HepG2 (cell line): ENCODE measurements around the gene DCDC2. TPM values are rescaled to one million over a fixed set of nuclear protein-coding genes. Genes with fewer than 3 reads are reported as not detected.
A peak's percentile ranks its signal among the peaks of the same experiment; 100 is the strongest.

Experiments
- ATAC-seq: fragments of 200-7000 bp; cut with Tn5 transposase; 3 replicates; pipeline ENCODE4 v1.9.1; 2020; ENCODE audit warnings: mild to moderate bottlenecking, moderate library complexity
- BruUV-seq: library from RNA; stranded (reverse); fragments of 400-500 nt; replicated peaks from 2 replicates; lab custom pipeline; 2021; lab: Mats Ljungman, UMichigan
- CTCF ChIA-PET: fragments of 300-600 bp; formaldehyde crosslinking; extraction: SDS; loops from one replicate; lab custom pipeline; 2021; ENCODE audit warnings: low total read pairs, inconsistent platforms, low intra/inter-chr PET ratio; lab: Yijun Ruan, JAX
- POLR2A ChIA-PET: fragments of 350-600 bp; sonication (Branson Sonifier 250); formaldehyde crosslinking; loops from one replicate; lab custom pipeline; 2020; ENCODE audit warnings: antibody characterized with exemption, inconsistent platforms; lab: Yijun Ruan, JAX
- DNase-seq: peaks from one replicate; pipeline ENCODE4 v3.0.0-alpha.2; 2015; ENCODE audit warnings: low spot score
- FAIRE-seq: peaks from 3 replicates; lab custom pipeline; 2011; peaks lifted over from hg19 to GRCh38; lab: Jason Lieb, UNC
- H2AFZ ChIP-seq: one replicate; pipeline ENCODE4 v1.6.1; 2011; ENCODE audit warnings: low read length, inconsistent platforms
- H3K27ac ChIP-seq: fragments of 300-600 bp; 3 replicates; pipeline ENCODE4 v1.8.0; 2011; ENCODE audit warnings: mixed run types, mild to moderate bottlenecking, mixed read lengths, low read length, inconsistent platforms; ENCODE audit not compliant: insufficient read depth; ENCODE audit errors: extremely low read length
- H3K27me3 ChIP-seq, 2 experiments: fragments of 200-600 bp in 1 of 2; 2 replicates in 1 of 2; 3 replicates in 1 of 2; pipeline versions ENCODE4 v1.6.0 to v1.8.0; 2011; ENCODE audit warnings: low read length in 2 of 2, mild to moderate bottlenecking in 2 of 2, moderate library complexity in 2 of 2, inconsistent platforms in 1 of 2; ENCODE audit not compliant: insufficient read depth in 2 of 2, control insufficient read depth in 1 of 2
- H3K36me3 ChIP-seq, 2 experiments: fragments of 200-600 bp in 1 of 2; replicated peaks in 1 of 2; 2 replicates in 1 of 2; 3 replicates in 1 of 2; pipeline versions ENCODE4 v1.5.1 to v1.8.0; 2011; ENCODE audit warnings: low read length in 2 of 2, inconsistent platforms in 1 of 2; ENCODE audit not compliant: insufficient read depth in 2 of 2, control insufficient read depth in 1 of 2
- H3K4me1 ChIP-seq: 2 replicates; pipeline ENCODE4 v1.5.1; 2012; ENCODE audit warnings: low read length, inconsistent platforms; ENCODE audit not compliant: insufficient read depth
- H3K4me2 ChIP-seq: 2 replicates; pipeline ENCODE4 v1.6.0; 2011; ENCODE audit warnings: low read depth, low read length, inconsistent platforms
- H3K4me3 ChIP-seq, 3 experiments: fragments of 200-600 bp in 1 of 3; sonication (generic), shearing (Covaris generic) in 1 of 3; replicated peaks in 1 of 3; 2 replicates each; pipeline ENCODE4 v1.5.1; 2011 to 2016; ENCODE audit warnings: low read length in 3 of 3, inconsistent platforms in 2 of 3, low read depth in 2 of 3, mild to moderate bottlenecking in 2 of 3, control low read depth in 1 of 3, mixed read lengths in 1 of 3; ENCODE audit not compliant: insufficient read depth in 1 of 3
- H3K79me2 ChIP-seq: one replicate; pipeline ENCODE4 v1.6.1; 2011; ENCODE audit warnings: low read length, inconsistent platforms; ENCODE audit not compliant: insufficient read depth
- H3K9ac ChIP-seq: 2 replicates; pipeline ENCODE4 v1.6.0; 2011; ENCODE audit warnings: mild to moderate bottlenecking, low read depth, low read length, inconsistent platforms; ENCODE audit not compliant: insufficient read depth
- H3K9me3 ChIP-seq: 2 replicates; pipeline ENCODE4 v1.5.1; 2012; ENCODE audit warnings: mild to moderate bottlenecking, low read length
- H4K20me1 ChIP-seq: 2 replicates; pipeline ENCODE4 v1.6.0; 2011; ENCODE audit warnings: inconsistent platforms, mild to moderate bottlenecking, low read length, moderate library complexity; ENCODE audit not compliant: insufficient read depth
- FOXA3 ChIP-seq: IDR thresholded peaks from 2 replicates; pipeline ENCODE4 v1.6.1; 2016; ENCODE audit warnings: missing genetic modification reagents, missing compliant biosample characterization
- KLF16 ChIP-seq, 2 experiments: sonication (generic) in 1 of 2; formaldehyde crosslinking in 1 of 2; IDR thresholded peaks; 2 replicates each; pipeline versions ENCODE4 v1.6.1 to v1.8.0; 2016 to 2023; ENCODE audit warnings: missing genetic modification reagents in 2 of 2, missing compliant biosample characterization in 1 of 2
- MZF1 ChIP-seq: sonication (generic); formaldehyde crosslinking; IDR thresholded peaks from 2 replicates; pipeline ENCODE4 v1.8.1; 2023; ENCODE audit warnings: mild to moderate bottlenecking, missing genetic modification reagents, borderline replicate concordance
- PHF8 ChIP-seq: sonication (generic); formaldehyde crosslinking; IDR thresholded peaks from 2 replicates; pipeline ENCODE4 v1.5.0; 2020; ENCODE audit warnings: missing genetic modification reagents
- SOX13 ChIP-seq, 3 experiments: fragments of 450-650 bp in 1 of 3; sonication (generic) in 1 of 3; formaldehyde crosslinking in 1 of 3; IDR thresholded peaks in 2 of 3; conservative IDR thresholded peaks in 1 of 3; 2 replicates each; pipeline versions ENCODE4 v1.5.0 to v1.6.1; 2016 to 2020; ENCODE audit warnings: antibody characterized with exemption in 1 of 3, mild to moderate bottlenecking in 1 of 3, missing compliant biosample characterization in 1 of 3, missing genetic modification reagents in 1 of 3, moderate library complexity in 1 of 3
- SOX5 ChIP-seq: IDR thresholded peaks from 2 replicates; pipeline ENCODE4 v1.6.1; 2016; ENCODE audit warnings: borderline replicate concordance
- SP140L ChIP-seq: sonication (generic); formaldehyde crosslinking; IDR thresholded peaks from 2 replicates; pipeline ENCODE4 v1.4.0; 2020; ENCODE audit warnings: missing genetic modification reagents, borderline replicate concordance
- ZBTB25 ChIP-seq: IDR thresholded peaks from 2 replicates; pipeline ENCODE4 v1.6.1; 2018; ENCODE audit warnings: missing genetic modification reagents
- ZC3H4 ChIP-seq: sonication (generic); formaldehyde crosslinking; IDR thresholded peaks from 2 replicates; pipeline ENCODE4 v1.4.0; 2020; ENCODE audit warnings: missing genetic modification reagents, borderline replicate concordance
- ZFP36L2 ChIP-seq: sonication (generic); formaldehyde crosslinking; IDR thresholded peaks from 2 replicates; pipeline ENCODE4 v1.4.0; 2020; ENCODE audit warnings: missing genetic modification reagents
- ZNF280D ChIP-seq: sonication (generic); formaldehyde crosslinking; IDR thresholded peaks from 2 replicates; pipeline ENCODE4 v1.5.1; 2020; ENCODE audit warnings: mild to moderate bottlenecking, missing genetic modification reagents
- ZSCAN9 ChIP-seq: IDR thresholded peaks from 2 replicates; pipeline ENCODE4 v1.6.1; 2016; ENCODE audit warnings: borderline replicate concordance
- in situ Hi-C: cut with HindIII; loops from 2 replicates; pipeline ENCODE4 v1.10.0; 2017; ENCODE audit warnings: low pct_unique_long_range_greater_than_20kb; ENCODE audit not compliant: extremely low pct_ligation_motif_present
- intact Hi-C: fragments of 100-400 bp; cut with micrococcal nuclease; formaldehyde crosslinking; loops from one replicate; pipeline ENCODE4 v1.10.0; 2022; ENCODE audit not compliant: unreplicated experiment
- polyA plus RNA-seq, 8 experiments: library from polyadenylated mRNA; depleted of rRNA in 3 of 8; stranded (reverse) in 7 of 8; unstranded in 1 of 8; fragments of >200 nt; fragmentation: Illumina TruSeq in 4 of 8; extraction: Trizol in 4 of 8; gene quantifications; 2 replicates each; pipeline versions ENCODE4 v1.2.1 to v1.2.3, GENCODE V29; 2011 to 2016; ENCODE audit warnings: low read depth in 4 of 8, missing spikeins in 1 of 8, mixed read lengths in 1 of 8; ENCODE audit not compliant: insufficient read depth in 1 of 8
- total RNA-seq, 5 experiments: library from RNA; depleted of rRNA; stranded (reverse); fragments of >200 nt; fragmentation: Illumina TruSeq; extraction: Trizol; gene quantifications; 2 replicates each; pipeline ENCODE4 v1.2.3, GENCODE V29; 2016; ENCODE audit warnings: low read depth in 1 of 5
- TF ChIP-seq, protein P1 (sequence below): sonication (generic); formaldehyde crosslinking; IDR thresholded peaks from 2 replicates; pipeline ENCODE4 v1.4.0; 2020; ENCODE audit warnings: missing genetic modification reagents
- TF ChIP-seq, protein P2 (sequence below): sonication (generic); formaldehyde crosslinking; IDR thresholded peaks from 2 replicates; pipeline ENCODE4 v1.4.0; 2020; ENCODE audit warnings: low read depth, missing genetic modification reagents

Gene DCDC2
- total and polyA plus RNA-seq, 2 of the 13 experiments (the other 11 are each of a cell fraction or from before 2014, with no cell fraction given): 9.0 to 36.2 TPM

DNA sequence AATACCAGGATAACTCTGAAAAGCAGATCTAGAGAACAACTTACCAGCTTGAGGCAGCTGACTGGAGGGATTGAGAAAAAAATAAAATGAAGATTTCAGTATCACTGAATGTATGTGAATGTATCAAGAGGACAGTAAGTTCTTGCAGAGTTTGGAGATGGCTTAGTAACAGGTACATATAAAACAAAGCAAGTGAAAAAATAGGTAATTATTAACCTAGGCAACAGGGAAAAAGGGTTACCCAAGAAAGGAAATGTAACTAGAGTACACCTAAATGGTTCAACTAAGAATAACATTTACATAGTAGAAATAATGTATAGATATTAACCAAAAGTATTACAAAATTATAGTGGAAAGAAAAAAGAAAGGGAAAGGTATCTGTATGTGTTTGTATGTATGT lies 164.5 kb downstream of the DCDC2 start:
- CTCF ChIA-PET: no interaction called here
- TF ChIP-seq, protein P1, sequence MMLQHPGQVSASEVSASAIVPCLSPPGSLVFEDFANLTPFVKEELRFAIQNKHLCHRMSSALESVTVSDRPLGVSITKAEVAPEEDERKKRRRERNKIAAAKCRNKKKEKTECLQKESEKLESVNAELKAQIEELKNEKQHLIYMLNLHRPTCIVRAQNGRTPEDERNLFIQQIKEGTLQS (CRISPR knock-in tag): no peak
- 0 out of 2 replicates have a peak, but pooled peaks have one; percentile 45 for TF ChIP-seq ZSCAN9 (CRISPR knock-in tag)
- peak; percentile 23; the same call in 1 of the 2 replicates for TF ChIP-seq SOX5 (CRISPR knock-in tag)
- no peak for TF ChIP-seq MZF1 (CRISPR knock-in tag)
- TF ChIP-seq ZC3H4 (CRISPR knock-in tag): no peak
- no peak for TF ChIP-seq ZFP36L2 (CRISPR knock-in tag)
- no peak for TF ChIP-seq SOX13 (IDR thresholded peaks at IDR 0.05)
- 0 out of 4 replicates have a peak, but pooled peaks of 1 of the 2 experiments have one; percentile 20 for TF ChIP-seq SOX13 (CRISPR knock-in tag; conservative IDR thresholded peaks at IDR 0.05 in 1 of 2, IDR thresholded peaks at IDR 0.05 in 1 of 2)
- TF ChIP-seq SP140L (CRISPR knock-in tag): no peak
- TF ChIP-seq PHF8 (CRISPR knock-in tag): no peak
- TF ChIP-seq KLF16 (CRISPR knock-in tag; IDR thresholded peaks at IDR 0.05): no peak
- TF ChIP-seq FOXA3: no peak
- TF ChIP-seq ZBTB25 (CRISPR knock-in tag): no peak
- TF ChIP-seq, protein P2, sequence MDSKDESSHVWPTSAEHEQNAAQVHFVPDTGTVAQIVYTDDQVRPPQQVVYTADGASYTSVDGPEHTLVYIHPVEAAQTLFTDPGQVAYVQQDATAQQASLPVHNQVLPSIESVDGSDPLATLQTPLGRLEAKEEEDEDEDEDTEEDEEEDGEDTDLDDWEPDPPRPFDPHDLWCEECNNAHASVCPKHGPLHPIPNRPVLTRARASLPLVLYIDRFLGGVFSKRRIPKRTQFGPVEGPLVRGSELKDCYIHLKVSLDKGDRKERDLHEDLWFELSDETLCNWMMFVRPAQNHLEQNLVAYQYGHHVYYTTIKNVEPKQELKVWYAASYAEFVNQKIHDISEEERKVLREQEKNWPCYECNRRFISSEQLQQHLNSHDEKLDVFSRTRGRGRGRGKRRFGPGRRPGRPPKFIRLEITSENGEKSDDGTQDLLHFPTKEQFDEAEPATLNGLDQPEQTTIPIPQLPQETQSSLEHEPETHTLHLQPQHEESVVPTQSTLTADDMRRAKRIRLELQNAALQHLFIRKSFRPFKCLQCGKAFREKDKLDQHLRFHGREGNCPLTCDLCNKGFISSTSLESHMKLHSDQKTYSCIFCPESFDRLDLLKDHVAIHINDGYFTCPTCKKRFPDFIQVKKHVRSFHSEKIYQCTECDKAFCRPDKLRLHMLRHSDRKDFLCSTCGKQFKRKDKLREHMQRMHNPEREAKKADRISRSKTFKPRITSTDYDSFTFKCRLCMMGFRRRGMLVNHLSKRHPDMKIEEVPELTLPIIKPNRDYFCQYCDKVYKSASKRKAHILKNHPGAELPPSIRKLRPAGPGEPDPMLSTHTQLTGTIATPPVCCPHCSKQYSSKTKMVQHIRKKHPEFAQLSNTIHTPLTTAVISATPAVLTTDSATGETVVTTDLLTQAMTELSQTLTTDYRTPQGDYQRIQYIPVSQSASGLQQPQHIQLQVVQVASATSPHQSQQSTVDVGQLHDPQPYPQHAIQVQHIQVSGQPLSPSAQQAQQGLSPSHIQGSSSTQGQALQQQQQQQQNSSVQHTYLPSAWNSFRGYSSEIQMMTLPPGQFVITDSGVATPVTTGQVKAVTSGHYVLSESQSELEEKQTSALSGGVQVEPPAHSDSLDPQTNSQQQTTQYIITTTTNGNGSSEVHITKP (CRISPR knock-in tag): no peak
- no peak for TF ChIP-seq ZNF280D (CRISPR knock-in tag)

More for the DNA sequence above, 164.5 kb downstream of the DCDC2 start:
- DNase-seq: peak; percentile 53
- H3K4me2 ChIP-seq: peak overlapping the region; percentile 13; the same call in 1 of the 2 replicates
- H3K27me3 ChIP-seq: no peaks in the 10 kb centered on the region
- peaks cover 4% of the 10 kb centered on the region; the same call in 1 of the 2 replicates for H4K20me1 ChIP-seq
- H3K4me1 ChIP-seq: peaks cover 56% of the 10 kb centered on the region
- ATAC-seq: peak; percentile 38
- H3K9me3 ChIP-seq: no peaks in the 10 kb centered on the region
- H3K4me3 ChIP-seq: no peak overlapping the region
- H3K27ac ChIP-seq: no peak overlapping the region
- POLR2A ChIA-PET: interaction anchor here (3.1 kb wide), 1 partner anchor 44 kb away, joined by 8 read pairs; no protein-coding TSS in a partner anchor
- intact Hi-C loops: no loop called here
- no peak for FAIRE-seq
- peaks cover 3 to 7% of the 10 kb centered on the region in 2 experiments for H3K36me3 ChIP-seq
- no TSS peak for BruUV-seq
- no peak overlapping the region for H2AFZ ChIP-seq
- H3K9ac ChIP-seq: no peak overlapping the region
- no peaks in the 10 kb centered on the region for H3K79me2 ChIP-seq
- in situ Hi-C loops: loop anchor here (10.0 kb wide), 1 partner anchor 129 kb away; no protein-coding TSS in a partner anchor
